HG02981 (cell line): ENCODE results near the gene CACNA1B.
"Not testable (repeated sequence)": the region's sequence is repeated elsewhere in the genome, so short reads cannot be mapped to it uniquely, and the experiment has no call there.

Source experiments
- ATAC-seq: cut with Tn5 transposase; IDR thresholded peaks from one replicate; pipeline ENCODE4 v1.9.1; 2021; ENCODE audit warnings: mild to moderate bottlenecking, moderate library complexity; ENCODE audit not compliant: unreplicated experiment

Gene CACNA1B

DNA sequence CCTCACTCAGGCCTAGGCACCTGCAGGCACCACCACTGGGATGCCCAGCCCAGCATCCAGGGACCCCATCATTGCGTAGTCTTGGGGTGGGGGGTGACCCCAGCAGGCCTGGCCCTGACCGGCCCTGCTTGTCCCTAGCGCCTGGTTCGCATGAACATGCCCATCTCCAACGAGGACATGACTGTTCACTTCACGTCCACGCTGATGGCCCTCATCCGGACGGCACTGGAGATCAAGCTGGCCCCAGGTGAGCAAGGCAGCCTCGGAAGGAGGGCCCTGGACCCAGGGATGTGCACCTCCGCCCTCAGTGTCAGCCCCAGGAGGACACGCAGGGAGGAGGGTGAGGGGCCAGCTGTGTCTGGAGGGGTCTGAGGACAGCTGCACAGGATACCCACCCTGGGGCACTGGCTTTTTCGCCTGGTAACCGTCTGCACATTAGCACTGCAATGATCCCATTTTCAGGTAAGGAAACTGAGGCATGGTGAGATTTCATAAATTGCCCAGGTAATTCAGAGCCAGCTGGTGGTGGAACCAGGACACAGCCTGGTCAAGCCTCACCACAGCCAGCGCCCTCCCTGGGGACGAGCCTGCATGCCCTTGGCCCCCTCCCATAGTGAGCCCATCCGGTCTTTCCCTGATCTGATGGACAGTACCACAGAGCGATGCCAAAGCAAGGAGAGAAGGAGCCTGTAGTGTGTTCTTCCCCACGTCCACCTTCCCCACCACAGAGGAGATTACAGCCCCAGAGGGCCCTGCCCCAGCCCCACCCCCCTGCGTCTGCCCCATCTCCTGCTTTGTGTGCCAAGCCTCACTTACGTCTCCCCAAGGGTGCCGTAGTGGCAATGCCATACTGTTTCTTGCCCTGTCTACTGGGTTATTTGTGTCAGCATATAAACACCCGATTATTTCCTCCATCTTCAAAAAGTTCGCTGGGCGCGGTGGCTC, 228.3 kb downstream of the CACNA1B start:
- ATAC-seq: no peak

DNA sequence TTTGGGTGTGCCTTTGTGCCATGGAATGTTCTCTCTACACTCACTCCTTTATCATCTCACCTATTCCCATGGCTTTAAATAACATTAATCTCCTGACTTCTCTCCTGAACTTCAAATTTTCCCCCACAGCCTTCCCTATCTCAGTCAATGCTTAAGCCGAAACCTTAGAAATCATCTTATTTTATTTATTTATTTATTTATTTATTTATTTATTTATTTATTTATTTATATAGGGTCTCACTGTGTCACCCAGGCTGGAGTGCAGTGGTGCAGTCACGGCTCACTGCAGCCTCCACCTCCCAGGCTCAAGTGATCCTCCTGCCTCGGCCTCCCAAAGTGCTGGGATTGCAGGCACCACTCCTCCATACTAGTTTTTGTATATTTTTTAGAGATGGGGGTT, 229.5 kb downstream of the CACNA1B start:
- not testable (repeated sequence) for ATAC-seq

DNA sequence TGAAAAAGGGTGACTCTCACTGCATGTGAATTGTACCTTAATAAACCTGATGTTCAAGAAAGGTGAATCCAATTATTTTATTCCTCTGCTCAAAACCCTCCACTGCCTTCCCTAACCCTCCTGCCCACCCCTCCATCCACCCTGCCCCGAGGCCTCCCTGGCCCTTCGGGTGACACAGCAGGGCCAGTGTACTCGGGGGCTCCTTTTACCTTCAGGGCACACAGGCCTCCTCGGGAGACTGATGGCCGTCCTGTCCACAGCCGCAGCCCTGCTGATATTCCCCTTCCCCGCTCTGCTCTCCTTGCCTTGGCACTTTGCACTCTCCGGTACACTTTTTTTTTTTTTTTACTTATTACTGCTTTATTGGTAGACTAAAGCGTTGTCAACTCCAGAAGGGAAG, 234.0 kb downstream of the CACNA1B start:
- ATAC-seq: no peak

DNA sequence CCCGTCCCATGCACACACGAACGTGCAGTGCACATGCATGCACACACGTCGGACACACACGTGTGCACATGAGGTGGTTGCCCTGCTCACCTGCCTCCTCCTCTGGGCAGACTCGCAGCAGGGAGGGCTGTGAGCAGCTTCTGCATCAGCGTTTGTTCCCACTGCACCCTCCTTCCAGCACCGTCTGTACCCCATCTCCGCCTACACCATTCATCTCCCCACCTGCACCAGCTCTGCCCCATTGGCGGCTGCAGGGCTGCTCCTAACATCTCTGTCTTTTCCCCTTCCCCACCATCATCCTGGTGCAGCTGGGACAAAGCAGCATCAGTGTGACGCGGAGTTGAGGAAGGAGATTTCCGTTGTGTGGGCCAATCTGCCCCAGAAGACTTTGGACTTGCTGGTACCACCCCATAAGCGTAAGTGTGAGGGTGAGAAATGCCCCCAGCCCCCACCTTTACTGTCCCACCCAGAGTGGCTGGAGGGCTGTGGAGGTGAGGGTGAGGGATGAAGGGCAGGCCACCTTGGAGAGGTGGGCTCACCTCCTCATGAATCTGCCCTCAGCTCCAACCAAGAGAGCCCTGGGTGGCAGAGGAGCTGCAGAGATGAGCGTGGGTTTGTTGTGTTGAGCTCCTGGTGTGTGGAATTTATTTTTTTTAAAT, 234.6 kb downstream of the CACNA1B start:
- ATAC-seq: no peak

DNA sequence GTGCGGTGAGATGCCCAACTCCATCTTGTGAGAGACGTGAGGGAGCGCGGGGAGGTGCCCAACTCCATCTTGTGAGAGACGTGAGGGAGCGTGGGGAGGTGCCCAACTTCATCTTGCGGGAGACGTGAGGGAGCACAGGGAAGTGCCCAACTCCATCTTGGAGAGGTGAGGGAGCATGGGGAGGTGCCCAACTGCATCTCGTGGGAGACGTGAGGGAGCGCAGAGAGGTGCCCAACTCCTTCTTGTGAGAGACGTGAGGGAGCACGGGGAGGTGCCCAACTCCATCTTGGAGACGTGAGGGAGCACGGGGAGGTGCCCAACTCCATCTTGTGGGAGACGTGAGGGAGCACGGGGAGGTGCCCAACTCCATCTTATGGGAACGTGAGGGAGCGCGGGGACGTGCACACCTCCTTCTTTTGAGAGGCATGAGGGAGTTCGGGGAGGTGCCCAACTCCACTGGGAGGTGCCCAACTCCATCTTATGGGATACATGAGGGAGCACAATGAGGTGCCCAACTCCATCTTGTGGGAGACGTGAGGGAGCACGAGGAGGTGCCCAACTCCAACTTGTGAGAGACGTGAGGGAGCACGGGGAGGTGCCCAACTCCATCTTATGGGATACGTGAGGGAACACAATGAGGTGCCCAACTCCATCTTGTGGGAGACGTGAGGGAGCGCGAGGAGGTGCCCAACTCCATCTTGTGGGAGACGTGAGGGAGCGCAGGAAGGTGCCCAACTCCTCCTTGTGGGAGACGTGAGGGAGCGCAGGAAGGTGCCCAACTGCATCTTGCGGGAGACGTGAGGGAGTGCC, 235.4 kb downstream of the CACNA1B start:
- no peak for ATAC-seq

DNA sequence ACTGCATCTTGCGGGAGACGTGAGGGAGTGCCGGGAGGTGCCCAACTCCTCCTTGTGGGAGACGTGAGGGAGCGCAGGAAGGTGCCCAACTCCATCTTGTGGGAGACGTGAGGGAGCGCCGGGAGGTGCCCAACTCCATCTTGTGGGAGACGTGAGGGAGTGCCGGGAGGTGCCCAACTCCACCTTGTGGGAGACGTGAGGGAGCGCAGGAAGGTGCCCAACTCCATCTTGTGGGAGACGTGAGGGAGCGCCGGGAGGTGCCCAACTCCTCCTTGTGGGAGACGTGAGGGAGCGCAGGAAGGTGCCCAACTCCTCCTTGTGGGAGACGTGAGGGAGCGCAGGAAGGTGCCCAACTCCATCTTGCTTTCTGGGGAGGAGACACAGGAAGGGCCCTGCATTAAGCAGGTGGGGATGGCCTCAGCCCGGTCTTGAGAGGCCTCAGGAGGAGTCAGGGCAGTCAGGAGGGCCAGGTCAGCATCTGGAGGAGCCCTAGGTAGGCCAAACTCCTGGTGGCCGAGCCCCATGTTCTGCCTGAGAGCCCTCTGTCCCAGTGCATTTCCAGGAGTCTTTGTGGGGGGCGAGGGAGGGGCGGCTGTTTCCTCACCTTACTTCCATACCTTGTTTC, 236.2 kb downstream of the CACNA1B start:
- ATAC-seq: not testable (repeated sequence)

DNA sequence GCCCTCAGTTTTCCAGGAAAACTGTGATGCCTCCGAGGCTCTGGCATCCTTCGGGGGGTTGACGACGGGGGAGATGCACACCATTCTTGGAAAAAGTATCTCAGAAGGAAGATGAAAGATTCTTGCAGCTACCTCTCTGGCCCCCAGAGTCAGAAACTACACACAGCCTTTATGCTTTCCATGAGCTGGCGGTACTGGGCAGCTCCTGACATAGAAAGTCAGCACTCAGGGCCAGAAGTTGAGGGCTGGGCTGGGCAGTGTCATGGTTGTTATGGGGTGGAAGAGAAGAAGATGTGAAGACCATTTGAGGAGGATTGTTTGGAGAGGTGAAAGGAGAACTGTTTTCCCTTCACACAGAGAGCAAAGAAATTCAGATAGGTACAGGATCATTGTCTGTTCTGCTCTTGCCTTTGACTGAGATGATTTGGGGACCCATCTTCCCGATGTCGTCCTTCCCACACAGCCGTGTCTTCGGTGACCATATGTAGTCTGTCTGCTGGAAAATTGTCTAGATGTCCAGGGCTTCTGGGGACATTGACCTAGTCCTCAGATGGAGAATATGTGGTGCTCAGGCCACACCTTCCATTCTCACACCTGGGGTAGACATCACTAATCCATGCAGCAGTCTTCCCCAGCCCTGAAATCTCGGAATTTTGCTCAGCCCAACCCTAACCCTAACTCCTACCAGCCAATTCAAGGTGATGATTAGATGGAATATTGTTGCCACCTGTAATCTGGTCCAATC, 237.1 kb downstream of the CACNA1B start:
- no peak for ATAC-seq

DNA sequence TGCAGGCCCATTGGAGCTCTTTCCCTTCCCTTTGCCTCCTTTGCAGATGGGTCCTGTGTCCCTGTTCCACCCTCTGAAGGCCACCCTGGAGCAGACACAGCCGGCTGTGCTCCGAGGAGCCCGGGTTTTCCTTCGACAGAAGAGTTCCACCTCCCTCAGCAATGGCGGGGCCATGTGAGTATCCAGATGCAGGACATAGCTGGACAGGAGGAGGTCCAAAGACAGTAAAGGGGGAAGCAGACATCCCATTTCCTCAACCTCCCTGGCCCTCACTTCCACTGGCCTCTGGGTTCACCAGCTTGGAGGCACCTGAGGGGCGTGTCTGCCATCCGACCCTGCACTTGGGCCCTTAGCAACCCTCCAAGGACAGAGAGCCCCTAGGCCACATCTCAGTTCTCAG, 237.9 kb downstream of the CACNA1B start:
- no peak for ATAC-seq

DNA sequence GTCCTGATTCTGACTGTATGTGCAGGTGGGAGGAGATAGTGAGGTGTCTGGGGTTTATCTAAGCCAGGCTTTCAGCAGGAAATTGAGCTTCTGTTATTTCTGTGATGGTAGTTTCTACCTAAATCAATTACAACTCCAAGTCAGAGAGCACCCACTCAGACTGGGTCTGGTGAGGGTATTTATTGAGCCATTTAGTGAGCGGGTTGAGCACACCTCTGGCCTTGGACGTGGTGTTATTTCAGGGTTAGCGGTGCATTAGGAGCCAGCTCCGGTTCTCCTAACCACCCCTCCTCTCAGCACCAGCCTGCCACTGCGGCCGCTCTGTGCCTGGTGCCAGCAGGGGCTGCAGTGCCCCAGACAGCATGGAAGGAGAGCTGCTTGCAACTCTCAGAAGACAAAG, 238.9 kb downstream of the CACNA1B start:
- no peak for ATAC-seq

DNA sequence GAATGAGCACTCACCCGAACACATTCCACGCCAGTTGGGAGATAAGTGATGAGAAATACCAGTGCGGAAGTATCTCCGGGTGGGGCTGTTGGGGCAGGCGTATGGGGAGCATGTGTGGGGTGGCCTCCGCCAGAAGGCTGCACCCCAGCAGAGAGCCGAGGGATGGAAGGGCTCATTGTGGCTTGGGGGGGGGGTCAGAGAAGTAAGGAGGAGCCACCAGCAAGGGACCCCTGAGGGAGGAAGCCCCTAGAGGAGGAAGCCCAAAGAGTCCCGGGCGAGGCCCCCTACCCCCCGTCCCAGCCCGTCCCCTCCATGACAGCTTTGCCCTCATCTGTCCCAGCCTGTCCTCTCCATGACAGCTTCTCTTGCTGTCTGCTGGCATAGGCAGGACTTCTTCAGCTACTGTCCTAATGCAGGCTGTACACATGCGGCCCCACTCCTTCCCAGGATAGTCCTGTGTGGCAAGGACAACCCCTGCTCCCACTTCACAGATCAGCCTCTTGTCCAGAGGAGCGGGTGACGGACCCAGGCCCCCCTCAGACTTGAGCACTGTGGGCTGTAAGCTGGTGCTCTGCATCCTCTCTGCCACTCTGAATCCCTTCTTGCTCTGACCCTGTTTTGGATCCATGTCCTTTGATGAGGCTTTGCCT, 239.6 kb downstream of the CACNA1B start:
- no peak for ATAC-seq

DNA sequence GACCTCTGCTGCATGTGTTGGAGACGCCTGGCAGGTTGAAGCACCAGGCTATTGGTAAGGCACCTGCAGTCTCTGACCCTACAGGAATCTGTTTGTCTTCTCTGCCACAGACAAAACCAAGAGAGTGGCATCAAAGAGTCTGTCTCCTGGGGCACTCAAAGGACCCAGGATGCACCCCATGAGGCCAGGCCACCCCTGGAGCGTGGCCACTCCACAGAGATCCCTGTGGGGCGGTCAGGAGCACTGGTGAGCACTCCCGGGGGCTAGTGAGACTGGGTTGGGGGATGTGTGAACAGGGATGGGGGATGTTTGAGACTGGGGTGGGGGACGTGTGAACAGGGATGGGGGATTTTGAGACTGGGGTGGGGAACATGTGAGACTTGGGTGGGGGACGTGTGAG, 240.3 kb downstream of the CACNA1B start:
- ATAC-seq: no peak

DNA sequence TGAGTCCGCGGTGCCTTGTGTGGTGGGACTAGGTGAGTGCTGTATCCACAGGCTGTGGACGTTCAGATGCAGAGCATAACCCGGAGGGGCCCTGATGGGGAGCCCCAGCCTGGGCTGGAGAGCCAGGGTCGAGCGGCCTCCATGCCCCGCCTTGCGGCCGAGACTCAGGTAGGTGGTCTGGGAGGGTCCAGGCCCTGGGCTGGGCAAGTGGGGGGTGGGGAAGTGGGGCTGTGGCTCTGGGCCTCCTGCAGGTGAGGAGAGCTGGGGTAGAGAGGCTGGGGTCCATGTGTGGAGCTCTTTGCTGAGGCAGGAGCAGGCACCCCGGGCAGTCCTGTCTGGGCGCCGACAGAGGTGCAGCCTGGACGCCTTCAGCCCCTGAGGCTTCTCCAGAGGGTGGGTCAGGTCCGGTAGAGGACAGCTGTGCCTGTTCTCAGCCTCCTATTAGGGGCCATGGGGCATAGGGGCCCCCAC, 241.1 kb downstream of the CACNA1B start:
- no peak for ATAC-seq

DNA sequence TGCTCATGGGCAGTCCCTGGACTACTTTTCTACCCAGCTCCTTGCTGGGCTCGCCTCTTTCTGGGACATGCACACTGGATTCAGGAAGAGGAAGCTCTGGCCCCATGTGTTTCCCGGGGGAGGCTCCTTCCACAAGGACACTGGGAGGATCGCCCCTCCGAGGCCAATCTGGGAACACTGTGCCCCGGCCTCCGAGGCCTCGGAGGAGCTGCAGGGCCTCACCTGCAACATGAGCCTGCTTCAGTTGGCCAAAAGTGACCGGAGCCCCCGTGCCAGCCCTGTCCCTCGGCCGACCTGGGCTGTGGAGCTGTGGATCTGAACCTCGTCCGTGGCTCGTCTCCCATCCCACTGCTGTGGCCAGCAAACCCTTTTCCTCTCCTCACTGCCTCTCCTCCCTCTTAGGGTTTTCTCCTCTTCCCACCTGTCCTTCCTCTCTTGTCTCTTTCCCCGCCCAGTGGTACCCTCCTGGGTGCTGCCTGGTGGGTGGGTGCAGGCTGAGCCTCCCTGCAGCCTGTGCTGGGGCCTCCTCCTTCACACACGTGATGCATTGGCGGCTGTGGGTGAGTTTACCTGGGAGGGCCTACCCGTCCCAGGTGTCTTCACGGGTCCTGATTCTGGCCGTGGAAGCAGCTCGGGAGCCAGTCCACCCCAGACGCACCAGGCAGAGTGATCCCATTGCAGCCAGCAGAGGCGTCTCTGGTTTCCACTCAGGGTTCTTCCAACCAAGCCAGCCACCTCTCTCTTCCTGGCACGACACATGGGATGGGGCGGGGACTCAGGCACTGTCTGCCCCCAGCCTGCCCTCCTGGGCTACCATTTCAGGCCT, 241.8 kb downstream of the CACNA1B start:
- no peak for ATAC-seq

DNA sequence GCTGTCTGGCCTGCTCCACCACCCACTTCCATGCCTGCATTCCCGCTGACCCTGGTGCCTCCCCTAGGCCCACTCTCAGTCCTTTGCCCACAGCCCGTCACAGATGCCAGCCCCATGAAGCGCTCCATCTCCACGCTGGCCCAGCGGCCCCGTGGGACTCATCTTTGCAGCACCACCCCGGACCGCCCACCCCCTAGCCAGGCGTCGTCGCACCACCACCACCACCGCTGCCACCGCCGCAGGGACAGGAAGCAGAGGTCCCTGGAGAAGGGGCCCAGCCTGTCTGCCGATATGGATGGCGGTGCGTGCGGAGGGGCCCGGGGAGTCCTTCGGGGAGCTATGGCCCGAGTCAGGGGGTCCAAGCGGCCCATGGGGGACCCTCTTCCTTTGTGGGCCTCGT, 242.5 kb downstream of the CACNA1B start:
- ATAC-seq: no peak

DNA sequence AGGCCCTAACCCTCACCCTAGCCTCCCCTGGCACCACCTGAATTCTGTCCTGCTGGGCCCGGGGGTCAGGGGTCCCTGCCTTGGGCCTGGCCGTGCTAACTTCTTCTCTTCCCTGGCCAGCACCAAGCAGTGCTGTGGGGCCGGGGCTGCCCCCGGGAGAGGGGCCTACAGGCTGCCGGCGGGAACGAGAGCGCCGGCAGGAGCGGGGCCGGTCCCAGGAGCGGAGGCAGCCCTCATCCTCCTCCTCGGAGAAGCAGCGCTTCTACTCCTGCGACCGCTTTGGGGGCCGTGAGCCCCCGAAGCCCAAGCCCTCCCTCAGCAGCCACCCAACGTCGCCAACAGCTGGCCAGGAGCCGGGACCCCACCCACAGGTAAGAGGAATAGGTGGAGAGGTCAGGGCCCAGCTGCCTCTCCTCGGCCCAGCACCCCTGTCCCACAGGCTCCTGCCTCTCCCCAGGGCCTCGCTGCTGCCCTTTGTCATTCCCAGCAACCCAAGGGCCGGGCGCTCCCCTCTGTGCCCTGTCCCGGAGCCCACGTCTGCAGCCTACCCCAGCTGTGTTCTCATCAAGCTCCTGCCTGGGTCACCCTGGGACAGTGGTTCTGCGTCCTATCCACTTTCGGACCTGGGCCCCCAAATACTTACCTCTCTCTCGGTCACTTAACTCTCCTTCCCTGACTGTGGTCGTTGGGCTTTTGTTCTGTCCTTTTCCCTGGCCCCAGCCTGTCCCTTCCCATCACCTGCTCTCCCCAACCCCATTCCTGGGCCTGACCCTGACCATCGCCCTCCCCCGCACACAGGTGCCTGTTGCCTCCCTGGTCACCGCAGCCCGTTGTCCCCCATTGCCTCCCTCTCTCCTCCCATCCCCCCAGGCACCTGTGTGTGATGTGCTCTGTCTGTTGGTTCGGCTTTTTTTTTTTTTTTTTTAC, 243.2 kb downstream of the CACNA1B start:
- ATAC-seq: no peak

DNA sequence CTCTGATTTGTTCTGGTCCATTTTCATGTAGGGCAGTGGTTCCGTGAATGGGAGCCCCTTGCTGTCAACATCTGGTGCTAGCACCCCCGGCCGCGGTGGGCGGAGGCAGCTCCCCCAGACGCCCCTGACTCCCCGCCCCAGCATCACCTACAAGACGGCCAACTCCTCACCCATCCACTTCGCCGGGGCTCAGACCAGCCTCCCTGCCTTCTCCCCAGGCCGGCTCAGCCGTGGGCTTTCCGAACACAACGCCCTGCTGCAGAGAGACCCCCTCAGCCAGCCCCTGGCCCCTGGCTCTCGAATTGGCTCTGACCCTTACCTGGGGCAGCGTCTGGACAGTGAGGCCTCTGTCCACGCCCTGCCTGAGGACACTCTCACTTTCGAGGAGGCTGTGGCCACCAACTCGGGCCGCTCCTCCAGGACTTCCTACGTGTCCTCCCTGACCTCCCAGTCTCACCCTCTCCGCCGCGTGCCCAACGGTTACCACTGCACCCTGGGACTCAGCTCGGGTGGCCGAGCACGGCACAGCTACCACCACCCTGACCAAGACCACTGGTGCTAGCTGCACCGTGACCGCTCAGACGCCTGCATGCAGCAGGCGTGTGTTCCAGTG, 244.0 kb downstream of the CACNA1B start:
- ATAC-seq: no peak

DNA sequence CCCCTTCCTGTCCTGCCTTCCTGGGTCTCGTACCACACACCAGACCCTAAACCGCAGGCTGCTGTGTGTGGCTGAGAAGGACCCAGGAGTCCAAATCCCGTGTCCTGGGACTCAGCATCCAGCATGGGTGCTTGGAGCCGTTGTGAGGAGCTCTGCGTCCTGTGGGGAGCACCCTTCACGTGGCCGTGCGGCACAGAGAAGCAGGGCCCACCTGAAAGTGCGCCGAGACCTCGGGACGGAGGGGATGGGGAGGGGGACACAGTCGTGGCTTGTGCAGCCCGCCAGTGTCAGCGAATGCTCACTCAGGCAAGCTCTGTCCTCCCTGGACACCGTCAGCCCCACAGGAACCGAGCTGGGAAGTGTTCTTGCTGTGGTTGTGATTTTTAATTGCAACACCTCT, 244.6 kb downstream of the CACNA1B start:
- ATAC-seq: no peak
